HG03066 (cell line): Measurements from ENCODE around the gene SPAG4.
A peak's percentile ranks its signal among the peaks of the same experiment; 100 is the strongest.

Experiments used
- ATAC-seq: cut with Tn5 transposase; IDR thresholded peaks from one replicate; pipeline ENCODE4 v1.9.1; 2021; ENCODE audit warnings: low read depth; ENCODE audit not compliant: unreplicated experiment

SPAG4 gene

GRCh38 chr20:35615667-35616464, at the start of gene SPAG4:
Gene SPAG4, plus strand, starts transcription at chr20:35615829. Its CDS starts 175 bp downstream, at chr20:35616004.
- ATAC-seq, result peak; percentile 74

- ATAC-seq, result no peak
Observed at GRCh38 chr20:35568645-35569044, 47.0 kb upstream of the SPAG4 start.

GRCh38 chr20:35571555-35571954, 44.1 kb upstream of the SPAG4 start:
- no peak for ATAC-seq

GRCh38 chr20:35572838-35573237, 42.8 kb upstream of the SPAG4 start:
- ATAC-seq, result no peak

- no peak for ATAC-seq
Observed at GRCh38 chr20:35575958-35576357, 39.7 kb upstream of the SPAG4 start.

GRCh38 chr20:35576816-35577215, 38.8 kb upstream of the SPAG4 start:
- ATAC-seq, result no peak

- no peak for ATAC-seq
Observed at GRCh38 chr20:35578469-35578868, 37.2 kb upstream of the SPAG4 start.

GRCh38 chr20:35579196-35579595, 36.4 kb upstream of the SPAG4 start:
- no peak for ATAC-seq

GRCh38 chr20:35582131-35582530, 33.5 kb upstream of the SPAG4 start:
- ATAC-seq, result no peak

GRCh38 chr20:35582741-35583404, 32.8 kb upstream of the SPAG4 start:
- no peak for ATAC-seq

- no peak for ATAC-seq
Observed at GRCh38 chr20:35583636-35584560, 31.7 kb upstream of the SPAG4 start.

- ATAC-seq, result no peak
Observed at GRCh38 chr20:35586751-35587425, 28.7 kb upstream of the SPAG4 start.

- no peak for ATAC-seq
Observed at GRCh38 chr20:35587436-35587835, 28.2 kb upstream of the SPAG4 start.

GRCh38 chr20:35588397-35588796, 27.2 kb upstream of the SPAG4 start:
- ATAC-seq, result no peak

- no peak for ATAC-seq
Observed at GRCh38 chr20:35592339-35592974, 23.2 kb upstream of the SPAG4 start.

GRCh38 chr20:35595456-35595855, 20.2 kb upstream of the SPAG4 start:
- no peak for ATAC-seq

- no peak for ATAC-seq
Observed at GRCh38 chr20:35595901-35596300, 19.7 kb upstream of the SPAG4 start.

- ATAC-seq, result no peak
Observed at GRCh38 chr20:35597186-35597585, 18.4 kb upstream of the SPAG4 start.

- no peak for ATAC-seq
Observed at GRCh38 chr20:35598476-35598875, 17.2 kb upstream of the SPAG4 start.
